ENCODE results near the gene POFUT1.

Gene POFUT1

GRCh38 chr20:32208499-32209154, 947 bp downstream of the POFUT1 start:
- no peak for DNase-seq

- DNase-seq, result no peak
Observed at GRCh38 chr20:32209850-32210605, 2.3 kb downstream of the POFUT1 start.

- DNase-seq, result no peak
Observed at GRCh38 chr20:32213870-32214269, 6.2 kb downstream of the POFUT1 start.

- no peak for DNase-seq
Observed at GRCh38 chr20:32215147-32215546, 7.5 kb downstream of the POFUT1 start.

GRCh38 chr20:32215729-32216128, 8.0 kb downstream of the POFUT1 start:
- DNase-seq, result no peak

- DNase-seq, result no peak
Observed at GRCh38 chr20:32216179-32217142, 8.8 kb downstream of the POFUT1 start.

GRCh38 chr20:32218156-32218900, 10.6 kb downstream of the POFUT1 start:
- no peak for DNase-seq

GRCh38 chr20:32224463-32224862, 16.8 kb downstream of the POFUT1 start:
- DNase-seq, result no peak

GRCh38 chr20:32226391-32226790, 18.7 kb downstream of the POFUT1 start:
- no peak for DNase-seq

- DNase-seq, result no peak
Observed at GRCh38 chr20:32227306-32227705, 19.6 kb downstream of the POFUT1 start.

- DNase-seq, result no peak
Observed at GRCh38 chr20:32227744-32228688, 20.3 kb downstream of the POFUT1 start.

- no peak for DNase-seq
Observed at GRCh38 chr20:32229251-32229747, 21.6 kb downstream of the POFUT1 start.

- DNase-seq, result no peak
Observed at GRCh38 chr20:32230707-32231106, 23.0 kb downstream of the POFUT1 start.

GRCh38 chr20:32231245-32231644, 23.6 kb downstream of the POFUT1 start:
- no peak for DNase-seq

GRCh38 chr20:32231847-32232246, 24.2 kb downstream of the POFUT1 start:
- peak; percentile 26 for DNase-seq

- no peak for DNase-seq
Observed at GRCh38 chr20:32232326-32232886, 24.7 kb downstream of the POFUT1 start.

- DNase-seq, result no peak
Observed at GRCh38 chr20:32233286-32233685, 25.6 kb downstream of the POFUT1 start.

GRCh38 chr20:32234135-32234808, 26.6 kb downstream of the POFUT1 start:
- DNase-seq, result no peak

- DNase-seq, result no peak
Observed at GRCh38 chr20:32235331-32236047, 27.8 kb downstream of the POFUT1 start.
